ENCODE data around the gene PSD.
A peak's percentile ranks its signal among the peaks of the same experiment; 100 is the strongest.

The PSD gene

DNA sequence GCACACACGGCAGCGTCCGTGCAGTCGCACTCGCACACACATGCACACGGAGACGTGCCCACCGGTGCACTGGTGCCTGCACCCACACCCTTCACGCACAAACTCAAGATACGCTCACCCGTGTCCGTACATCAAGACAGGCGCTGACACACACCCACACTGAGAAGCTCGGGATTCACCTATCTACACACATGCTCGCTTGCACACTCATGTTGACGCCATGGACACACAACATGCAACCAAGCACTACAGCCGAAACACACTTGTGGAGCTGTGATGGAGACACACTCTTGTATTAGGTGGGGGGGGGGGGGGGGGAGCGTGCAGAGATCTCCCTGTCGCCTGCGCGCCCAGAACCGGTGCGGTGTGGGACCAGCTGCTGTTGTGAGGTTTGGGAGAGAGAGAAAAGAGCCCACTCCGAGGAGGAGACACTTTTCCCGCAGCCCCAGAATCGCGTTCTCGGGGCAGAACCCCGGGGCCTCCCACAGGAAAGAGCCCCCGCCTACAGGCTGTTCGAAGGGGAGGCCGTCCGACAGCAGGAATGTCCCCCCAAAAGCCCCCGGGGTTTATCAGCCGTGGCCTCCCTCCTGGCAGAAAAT is 23.7 kb downstream of the PSD start (continued):
- TF ChIP-seq, protein P1, sequence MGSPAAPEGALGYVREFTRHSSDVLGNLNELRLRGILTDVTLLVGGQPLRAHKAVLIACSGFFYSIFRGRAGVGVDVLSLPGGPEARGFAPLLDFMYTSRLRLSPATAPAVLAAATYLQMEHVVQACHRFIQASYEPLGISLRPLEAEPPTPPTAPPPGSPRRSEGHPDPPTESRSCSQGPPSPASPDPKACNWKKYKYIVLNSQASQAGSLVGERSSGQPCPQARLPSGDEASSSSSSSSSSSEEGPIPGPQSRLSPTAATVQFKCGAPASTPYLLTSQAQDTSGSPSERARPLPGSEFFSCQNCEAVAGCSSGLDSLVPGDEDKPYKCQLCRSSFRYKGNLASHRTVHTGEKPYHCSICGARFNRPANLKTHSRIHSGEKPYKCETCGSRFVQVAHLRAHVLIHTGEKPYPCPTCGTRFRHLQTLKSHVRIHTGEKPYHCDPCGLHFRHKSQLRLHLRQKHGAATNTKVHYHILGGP (tag by site-specific recombination; IDR thresholded peaks at IDR 0.05): no peak
- TF ChIP-seq, protein P2, sequence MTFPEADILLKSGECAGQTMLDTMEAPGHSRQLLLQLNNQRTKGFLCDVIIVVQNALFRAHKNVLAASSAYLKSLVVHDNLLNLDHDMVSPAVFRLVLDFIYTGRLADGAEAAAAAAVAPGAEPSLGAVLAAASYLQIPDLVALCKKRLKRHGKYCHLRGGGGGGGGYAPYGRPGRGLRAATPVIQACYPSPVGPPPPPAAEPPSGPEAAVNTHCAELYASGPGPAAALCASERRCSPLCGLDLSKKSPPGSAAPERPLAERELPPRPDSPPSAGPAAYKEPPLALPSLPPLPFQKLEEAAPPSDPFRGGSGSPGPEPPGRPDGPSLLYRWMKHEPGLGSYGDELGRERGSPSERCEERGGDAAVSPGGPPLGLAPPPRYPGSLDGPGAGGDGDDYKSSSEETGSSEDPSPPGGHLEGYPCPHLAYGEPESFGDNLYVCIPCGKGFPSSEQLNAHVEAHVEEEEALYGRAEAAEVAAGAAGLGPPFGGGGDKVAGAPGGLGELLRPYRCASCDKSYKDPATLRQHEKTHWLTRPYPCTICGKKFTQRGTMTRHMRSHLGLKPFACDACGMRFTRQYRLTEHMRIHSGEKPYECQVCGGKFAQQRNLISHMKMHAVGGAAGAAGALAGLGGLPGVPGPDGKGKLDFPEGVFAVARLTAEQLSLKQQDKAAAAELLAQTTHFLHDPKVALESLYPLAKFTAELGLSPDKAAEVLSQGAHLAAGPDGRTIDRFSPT (tag by site-specific recombination; IDR thresholded peaks at IDR 0.05): peak; percentile 14; the same call in 1 of the 2 replicates
- TF ChIP-seq ZNF394 (tag by site-specific recombination; IDR thresholded peaks at IDR 0.05; ENCODE audit: borderline replicate concordance): 0 out of 2 replicates have a peak, but pooled peaks have one; percentile 32
- no peak for TF ChIP-seq SP3 (tag by site-specific recombination; IDR thresholded peaks at IDR 0.05)
- TF ChIP-seq ZNF623 (tag by site-specific recombination; IDR thresholded peaks at IDR 0.05): no peak
- no peak for TF ChIP-seq WT1 (tag by site-specific recombination; IDR thresholded peaks at IDR 0.05)
- TF ChIP-seq ZNF670 (tag by site-specific recombination; IDR thresholded peaks at IDR 0.05; ENCODE audit: low read depth): no peak
- TF ChIP-seq SP2 (tag by site-specific recombination; IDR thresholded peaks at IDR 0.05): no peak
- TF ChIP-seq ZNF19 (tag by site-specific recombination; IDR thresholded peaks at IDR 0.05; ENCODE audit: low read depth): no peak
- TF ChIP-seq OVOL3 (tag by site-specific recombination; IDR thresholded peaks at IDR 0.05): no peak
- TF ChIP-seq ZNF292 (tag by site-specific recombination; IDR thresholded peaks at IDR 0.05; ENCODE audit: borderline replicate concordance, low read depth): no peak
- TF ChIP-seq ZNF433 (tag by site-specific recombination; IDR thresholded peaks at IDR 0.05; ENCODE audit: low read depth): no peak
- TF ChIP-seq, protein P3, sequence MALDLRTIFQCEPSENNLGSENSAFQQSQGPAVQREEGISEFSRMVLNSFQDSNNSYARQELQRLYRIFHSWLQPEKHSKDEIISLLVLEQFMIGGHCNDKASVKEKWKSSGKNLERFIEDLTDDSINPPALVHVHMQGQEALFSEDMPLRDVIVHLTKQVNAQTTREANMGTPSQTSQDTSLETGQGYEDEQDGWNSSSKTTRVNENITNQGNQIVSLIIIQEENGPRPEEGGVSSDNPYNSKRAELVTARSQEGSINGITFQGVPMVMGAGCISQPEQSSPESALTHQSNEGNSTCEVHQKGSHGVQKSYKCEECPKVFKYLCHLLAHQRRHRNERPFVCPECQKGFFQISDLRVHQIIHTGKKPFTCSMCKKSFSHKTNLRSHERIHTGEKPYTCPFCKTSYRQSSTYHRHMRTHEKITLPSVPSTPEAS (tag by site-specific recombination; IDR thresholded peaks at IDR 0.05): no peak; the same call in 1 of the 2 replicates
- TF ChIP-seq ZNF354C (tag by site-specific recombination; IDR thresholded peaks at IDR 0.05; ENCODE audit: borderline replicate concordance, low read depth): no peak
- no peak for TF ChIP-seq GLIS1 (tag by site-specific recombination; IDR thresholded peaks at IDR 0.05)
- TF ChIP-seq ZNF391 (tag by site-specific recombination; IDR thresholded peaks at IDR 0.05; ENCODE audit: borderline replicate concordance, low read depth): no peak; the same call in 1 of the 2 replicates
- no peak for TF ChIP-seq ZNF24 (tag by site-specific recombination; IDR thresholded peaks at IDR 0.05)
- TF ChIP-seq, protein P4, sequence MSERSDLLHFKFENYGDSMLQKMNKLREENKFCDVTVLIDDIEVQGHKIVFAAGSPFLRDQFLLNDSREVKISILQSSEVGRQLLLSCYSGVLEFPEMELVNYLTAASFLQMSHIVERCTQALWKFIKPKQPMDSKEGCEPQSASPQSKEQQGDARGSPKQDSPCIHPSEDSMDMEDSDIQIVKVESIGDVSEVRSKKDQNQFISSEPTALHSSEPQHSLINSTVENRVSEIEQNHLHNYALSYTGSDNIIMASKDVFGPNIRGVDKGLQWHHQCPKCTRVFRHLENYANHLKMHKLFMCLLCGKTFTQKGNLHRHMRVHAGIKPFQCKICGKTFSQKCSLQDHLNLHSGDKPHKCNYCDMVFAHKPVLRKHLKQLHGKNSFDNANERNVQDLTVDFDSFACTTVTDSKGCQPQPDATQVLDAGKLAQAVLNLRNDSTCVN (tag by site-specific recombination; optimal IDR thresholded peaks at IDR 0.05): no peak
- TF ChIP-seq ZBTB8A (tag by site-specific recombination; IDR thresholded peaks at IDR 0.05): no peak
- TF ChIP-seq ZNF530 (tag by site-specific recombination; IDR thresholded peaks at IDR 0.05; ENCODE audit: low read depth): no peak
- no peak for TF ChIP-seq ZNF610 (tag by site-specific recombination; IDR thresholded peaks at IDR 0.05; ENCODE audit: borderline replicate concordance)
- TF ChIP-seq, protein P5, sequence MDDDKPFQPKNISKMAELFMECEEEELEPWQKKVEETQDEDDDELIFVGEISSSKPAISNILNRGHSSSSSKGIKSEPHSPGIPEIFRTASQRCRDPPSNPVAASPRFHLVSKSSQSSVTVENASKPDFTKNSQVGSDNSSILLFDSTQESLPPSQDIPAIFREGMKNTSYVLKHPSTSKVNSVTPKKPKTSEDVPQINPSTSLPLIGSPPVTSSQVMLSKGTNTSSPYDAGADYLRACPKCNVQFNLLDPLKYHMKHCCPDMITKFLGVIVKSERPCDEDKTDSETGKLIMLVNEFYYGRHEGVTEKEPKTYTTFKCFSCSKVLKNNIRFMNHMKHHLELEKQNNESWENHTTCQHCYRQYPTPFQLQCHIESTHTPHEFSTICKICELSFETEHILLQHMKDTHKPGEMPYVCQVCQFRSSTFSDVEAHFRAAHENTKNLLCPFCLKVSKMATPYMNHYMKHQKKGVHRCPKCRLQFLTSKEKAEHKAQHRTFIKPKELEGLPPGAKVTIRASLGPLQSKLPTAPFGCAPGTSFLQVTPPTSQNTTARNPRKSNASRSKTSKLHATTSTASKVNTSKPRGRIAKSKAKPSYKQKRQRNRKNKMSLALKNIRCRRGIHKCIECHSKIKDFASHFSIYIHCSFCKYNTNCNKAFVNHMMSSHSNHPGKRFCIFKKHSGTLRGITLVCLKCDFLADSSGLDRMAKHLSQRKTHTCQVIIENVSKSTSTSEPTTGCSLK (tag by site-specific recombination; IDR thresholded peaks at IDR 0.05): no peak
- no peak for TF ChIP-seq SETDB1 (IDR thresholded peaks at IDR 0.05; ENCODE audit: insufficient read length, low read length)
- TF ChIP-seq ZNF777 (tag by site-specific recombination; IDR thresholded peaks at IDR 0.05; ENCODE audit: borderline replicate concordance): peak; percentile 85; the same call in 1 of the 2 replicates
- TF ChIP-seq, protein P6, sequence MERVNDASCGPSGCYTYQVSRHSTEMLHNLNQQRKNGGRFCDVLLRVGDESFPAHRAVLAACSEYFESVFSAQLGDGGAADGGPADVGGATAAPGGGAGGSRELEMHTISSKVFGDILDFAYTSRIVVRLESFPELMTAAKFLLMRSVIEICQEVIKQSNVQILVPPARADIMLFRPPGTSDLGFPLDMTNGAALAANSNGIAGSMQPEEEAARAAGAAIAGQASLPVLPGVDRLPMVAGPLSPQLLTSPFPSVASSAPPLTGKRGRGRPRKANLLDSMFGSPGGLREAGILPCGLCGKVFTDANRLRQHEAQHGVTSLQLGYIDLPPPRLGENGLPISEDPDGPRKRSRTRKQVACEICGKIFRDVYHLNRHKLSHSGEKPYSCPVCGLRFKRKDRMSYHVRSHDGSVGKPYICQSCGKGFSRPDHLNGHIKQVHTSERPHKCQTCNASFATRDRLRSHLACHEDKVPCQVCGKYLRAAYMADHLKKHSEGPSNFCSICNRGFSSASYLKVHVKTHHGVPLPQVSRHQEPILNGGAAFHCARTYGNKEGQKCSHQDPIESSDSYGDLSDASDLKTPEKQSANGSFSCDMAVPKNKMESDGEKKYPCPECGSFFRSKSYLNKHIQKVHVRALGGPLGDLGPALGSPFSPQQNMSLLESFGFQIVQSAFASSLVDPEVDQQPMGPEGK (tag by site-specific recombination; IDR thresholded peaks at IDR 0.05): no peak
- no peak for TF ChIP-seq ZNF558 (tag by site-specific recombination; IDR thresholded peaks at IDR 0.05)
- TF ChIP-seq ZNF76 (tag by site-specific recombination; IDR thresholded peaks at IDR 0.05; ENCODE audit: borderline replicate concordance, low read depth): no peak
- TF ChIP-seq ZSCAN30 (tag by site-specific recombination; IDR thresholded peaks at IDR 0.05): no peak
- TF ChIP-seq ZNF37A (tag by site-specific recombination; IDR thresholded peaks at IDR 0.05): no peak
- TF ChIP-seq GFI1B (tag by site-specific recombination; IDR thresholded peaks at IDR 0.05): no peak

All from HEK293 (cell line).